ENCODE measurements around the gene TRPM3.

TRPM3 gene

DNA sequence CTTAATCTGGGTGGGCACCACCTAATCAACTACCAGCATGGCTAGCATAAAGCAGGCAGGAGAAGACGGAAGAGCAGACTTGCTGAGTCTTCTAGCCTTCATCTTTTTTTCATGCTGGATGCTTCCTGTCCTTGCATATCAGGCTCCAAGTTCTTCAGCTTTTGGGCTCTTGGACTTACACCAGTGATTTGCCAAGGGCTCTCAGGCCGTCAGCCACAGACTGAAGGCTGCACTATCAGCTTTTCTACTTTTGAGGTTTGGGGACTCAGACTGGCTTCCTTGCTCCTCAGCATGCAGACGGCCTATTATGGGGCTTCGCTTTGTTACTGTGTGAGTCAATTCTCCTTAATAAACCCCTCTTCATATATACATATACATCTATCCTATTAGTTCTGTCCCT is 180.2 kb downstream of the TRPM3 start:
- DNase-seq, result no peak

DNA sequence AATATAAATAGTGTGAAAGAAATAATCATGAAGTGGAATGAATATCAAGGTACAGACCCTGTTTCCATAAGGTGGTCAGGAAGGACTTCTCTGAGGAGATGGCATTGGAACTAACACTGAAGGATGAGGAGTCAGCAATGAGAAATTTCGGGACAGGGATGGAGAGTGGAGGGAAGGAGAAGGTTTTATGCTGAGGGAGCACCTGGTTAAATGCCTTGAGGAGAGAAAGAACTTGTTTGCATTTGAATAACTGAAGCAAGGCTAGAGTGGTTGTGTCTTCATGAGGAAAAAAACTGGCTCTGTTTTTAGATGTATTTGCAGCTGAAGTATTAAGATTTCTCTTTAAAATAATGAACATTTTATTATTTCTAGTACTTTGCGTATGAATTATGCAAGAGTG is 180.8 kb downstream of the TRPM3 start:
- no peak for DNase-seq

DNA sequence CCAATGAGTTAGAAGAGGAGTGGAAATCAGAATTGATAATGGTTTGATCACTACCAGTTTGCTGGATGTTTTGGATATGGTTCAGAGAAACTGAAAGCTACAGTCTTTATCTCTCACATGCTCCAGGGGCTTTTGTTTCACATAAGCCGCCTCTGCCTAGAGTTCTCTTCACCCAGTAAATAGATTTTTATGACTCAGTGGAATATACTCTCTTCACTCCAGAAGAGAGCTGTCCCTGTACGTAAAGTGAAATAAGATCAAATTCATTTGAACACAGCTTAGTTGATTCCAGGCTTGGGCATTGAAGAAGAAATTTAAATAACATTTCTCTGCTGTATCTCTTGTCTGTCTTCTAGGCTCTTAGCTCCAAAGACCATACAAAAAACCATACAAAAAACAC is 184.9 kb downstream of the TRPM3 start:
- DNase-seq, result no peak

DNA sequence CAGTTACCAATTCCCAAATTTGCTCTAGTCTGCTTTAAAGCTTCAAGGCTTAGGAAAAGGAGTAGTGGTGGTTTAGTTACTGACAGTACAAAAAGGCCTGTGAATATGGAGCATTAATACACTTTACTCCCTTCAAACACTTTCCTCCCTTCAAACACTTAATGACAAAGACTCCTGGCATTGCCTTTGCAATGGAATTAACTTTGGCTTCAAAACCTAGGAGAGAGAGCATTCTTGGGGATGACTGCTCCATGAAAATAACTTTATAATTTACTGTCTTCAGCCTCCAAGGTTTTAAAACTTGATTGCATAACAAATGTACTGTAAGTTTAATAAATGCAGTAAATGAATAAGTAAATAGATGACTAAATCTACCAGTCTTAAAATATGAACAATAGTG is 185.6 kb downstream of the TRPM3 start:
- no peak for DNase-seq

DNA sequence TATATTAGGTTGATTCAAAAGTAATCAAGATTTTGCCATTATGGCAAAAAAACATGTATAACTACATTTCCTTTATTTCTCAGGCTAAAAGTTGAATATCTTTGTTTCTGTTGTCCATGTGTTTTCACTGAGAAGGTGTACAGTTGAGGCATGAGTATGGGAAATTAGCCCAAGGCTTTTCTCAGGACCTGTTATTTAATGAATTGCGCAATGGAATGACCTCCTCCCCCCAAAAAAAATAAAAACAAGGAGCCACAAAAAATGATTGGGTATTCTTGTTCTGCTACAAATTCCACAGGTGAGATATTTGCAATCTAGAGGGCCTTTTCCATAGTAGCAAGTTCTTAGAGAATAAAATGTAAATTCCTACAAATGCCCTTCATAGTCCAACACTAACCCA is 186.8 kb downstream of the TRPM3 start:
- no peak for DNase-seq

DNA sequence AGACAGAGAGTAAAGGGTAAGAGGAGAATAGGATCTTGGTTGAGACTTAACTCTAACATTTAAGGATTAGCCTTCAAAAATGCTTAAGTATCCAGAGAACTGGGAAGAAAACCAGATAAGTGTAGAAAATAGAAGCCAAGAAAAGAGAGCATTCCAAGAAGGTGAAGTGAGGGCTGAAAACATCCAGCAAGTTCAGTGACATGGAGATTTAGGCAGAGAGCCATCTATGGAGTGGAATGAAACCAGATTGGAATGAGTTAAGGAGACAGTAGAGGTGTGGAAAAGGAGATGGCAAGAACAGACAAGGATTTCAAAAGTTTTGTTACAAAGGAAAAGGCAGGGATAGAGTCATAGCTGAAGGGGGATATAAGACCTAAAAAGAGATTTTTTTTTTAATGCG is 188.1 kb downstream of the TRPM3 start:
- DNase-seq, result no peak

DNA sequence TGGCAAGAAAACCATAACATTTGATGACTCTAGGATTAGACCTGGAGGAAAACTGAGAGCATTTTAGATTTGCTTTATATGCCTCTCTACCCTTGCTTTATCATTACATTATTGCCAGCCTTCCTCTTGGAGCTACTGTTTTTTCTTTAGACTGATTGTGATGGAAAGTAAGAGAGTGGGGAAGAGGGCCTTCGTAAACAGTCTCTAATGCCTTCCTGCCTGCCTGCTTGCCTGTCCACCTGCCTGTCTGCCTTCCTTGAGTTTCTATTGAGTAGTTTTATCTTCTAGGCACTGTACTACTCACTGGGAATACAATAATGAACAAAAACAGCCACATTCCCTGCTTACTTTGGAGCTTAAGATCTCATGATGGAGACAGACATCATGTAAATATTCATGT is 189.3 kb downstream of the TRPM3 start:
- no peak for DNase-seq

DNA sequence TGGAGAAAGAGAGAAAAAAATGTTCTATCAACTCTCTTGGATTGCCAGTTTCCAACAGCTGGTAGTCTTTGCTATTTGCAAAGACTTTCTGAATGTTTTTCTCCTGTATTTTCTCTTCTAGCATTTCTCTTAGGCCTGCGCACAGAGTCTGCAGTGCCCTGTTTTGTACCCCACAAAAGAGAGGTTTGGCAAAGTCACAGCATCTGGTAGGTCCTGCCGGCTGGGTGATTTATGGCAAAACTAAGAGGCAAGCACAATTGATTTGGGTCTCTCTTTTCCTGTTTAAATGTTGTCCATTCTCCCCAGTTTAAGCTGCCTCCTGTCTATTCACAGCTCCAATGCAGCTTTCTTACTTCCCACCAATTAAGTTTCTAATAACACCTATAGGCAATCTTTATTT is 193.9 kb downstream of the TRPM3 start:
- no peak for DNase-seq

DNA sequence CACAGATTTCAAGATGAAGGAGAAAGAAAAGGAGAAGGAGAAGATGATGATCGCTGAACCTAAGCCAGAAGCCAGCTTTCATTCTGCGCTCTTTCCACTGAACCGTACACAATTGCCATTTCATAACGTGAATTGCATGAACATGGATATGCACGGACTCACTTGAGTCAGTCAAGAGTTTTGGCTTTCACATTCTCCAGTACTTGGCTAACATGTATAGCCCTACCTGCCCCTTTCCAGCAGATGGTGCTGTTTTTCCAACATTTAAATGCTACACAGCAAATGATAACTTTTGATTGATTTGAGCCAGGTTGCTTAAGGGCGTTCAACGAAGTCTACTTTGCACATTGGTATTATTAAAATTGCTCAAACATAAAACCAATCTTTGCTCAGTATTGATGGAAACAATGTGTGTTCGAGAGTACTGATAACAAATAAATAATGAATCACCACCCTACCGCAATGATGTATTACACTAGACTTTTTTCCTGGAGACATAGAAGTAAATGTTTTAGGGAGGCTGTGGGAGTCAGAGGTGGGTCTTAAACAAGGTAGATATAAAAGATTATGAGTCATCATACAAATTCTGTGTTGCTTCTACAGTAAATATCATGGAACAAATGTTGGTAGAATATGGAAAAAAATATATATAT is 196.4 kb downstream of the TRPM3 start:
- no peak for DNase-seq

DNA sequence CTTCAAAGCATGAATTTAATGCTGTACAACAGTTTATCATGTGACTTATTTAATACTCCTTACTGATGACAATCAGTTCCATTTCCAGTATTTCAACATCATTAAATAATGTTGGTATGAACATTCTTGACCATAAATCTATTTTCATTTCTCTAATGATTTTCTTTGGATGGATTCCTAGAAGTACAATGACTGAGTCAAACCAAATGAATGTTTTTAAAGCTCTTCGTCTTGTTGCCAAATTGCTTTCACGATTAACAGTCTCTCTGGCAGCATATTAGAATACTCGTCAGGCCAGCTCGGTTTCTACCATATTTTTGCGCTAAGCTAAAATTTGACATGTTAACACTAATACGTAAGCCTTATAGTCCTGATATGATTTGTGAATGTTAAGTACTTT is 197.0 kb downstream of the TRPM3 start:
- no peak for DNase-seq

DNA sequence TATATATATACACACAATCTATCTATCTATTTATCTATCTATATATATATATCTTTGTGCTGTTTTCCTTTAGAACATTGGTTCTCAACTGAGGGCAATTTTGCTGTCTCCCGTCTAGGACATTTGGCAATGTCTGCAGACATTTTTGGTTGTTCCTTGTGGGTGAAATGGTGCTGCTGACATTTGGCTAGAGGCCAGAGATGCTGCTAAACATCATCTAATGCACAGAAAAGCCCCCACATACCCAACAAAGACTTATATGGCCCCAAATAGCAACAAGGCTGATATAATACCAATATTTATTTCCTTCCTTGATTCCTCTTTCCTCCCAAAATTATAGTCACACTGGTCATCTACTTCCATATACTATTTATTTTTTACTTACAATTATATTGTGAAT is 197.5 kb downstream of the TRPM3 start:
- no peak for DNase-seq

DNA sequence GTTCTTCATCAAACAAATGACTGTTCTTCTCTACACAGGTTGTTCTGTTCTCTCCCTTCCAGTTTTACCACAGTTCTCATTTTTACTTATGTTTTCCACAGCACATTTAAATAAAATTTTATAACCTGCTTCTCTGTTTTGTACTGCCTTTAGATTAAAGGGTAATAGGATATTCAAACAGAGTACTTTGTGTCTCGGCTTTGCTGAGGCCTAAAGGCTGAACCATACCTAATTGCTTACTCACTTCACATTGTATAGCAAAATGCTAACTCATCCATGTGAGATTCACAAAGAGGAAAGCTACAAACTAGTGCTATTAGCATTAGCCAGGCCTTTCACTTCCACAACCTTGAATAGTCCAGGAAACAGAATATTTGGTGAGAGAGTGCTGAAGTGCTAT is 200.3 kb downstream of the TRPM3 start:
- no peak for DNase-seq

DNA sequence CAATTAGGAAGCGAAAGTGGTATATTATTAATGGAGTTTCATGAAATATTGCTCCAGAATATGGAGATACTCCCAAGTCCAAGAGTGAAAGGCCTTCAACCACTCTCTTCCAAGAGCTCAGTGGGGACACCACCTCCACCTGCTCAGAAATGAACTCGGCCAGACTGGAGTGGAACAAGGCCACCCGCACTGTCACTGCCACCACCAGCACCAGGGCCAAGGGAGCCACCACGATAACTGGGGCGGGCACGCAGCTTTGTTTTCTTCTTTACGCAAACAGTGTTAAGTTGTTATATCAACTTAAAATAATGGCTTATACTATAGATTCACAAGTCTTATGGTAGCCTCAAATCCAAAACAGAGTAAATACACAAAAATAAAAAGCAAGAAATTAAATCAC is 204.1 kb downstream of the TRPM3 start:
- no peak for DNase-seq

DNA sequence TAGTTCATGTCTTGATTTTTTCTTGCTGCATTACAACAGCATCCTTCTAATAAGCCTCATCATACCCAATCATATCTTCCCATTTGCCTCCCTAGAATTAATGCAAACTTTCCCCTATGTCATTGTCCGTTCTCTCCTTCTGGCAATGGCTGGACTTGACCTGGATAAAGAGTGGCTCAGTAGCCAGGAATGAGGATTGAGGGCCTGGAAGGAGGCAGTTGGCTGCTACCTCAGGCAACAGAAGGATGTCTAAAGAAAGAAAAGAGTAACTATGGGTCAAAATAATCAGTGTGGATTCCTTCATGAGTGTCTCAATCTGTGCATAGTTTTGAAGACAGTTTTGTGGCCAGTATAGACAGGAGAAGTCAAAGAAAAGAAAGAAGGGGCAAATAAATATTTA is 209.6 kb downstream of the TRPM3 start:
- DNase-seq, result no peak

DNA sequence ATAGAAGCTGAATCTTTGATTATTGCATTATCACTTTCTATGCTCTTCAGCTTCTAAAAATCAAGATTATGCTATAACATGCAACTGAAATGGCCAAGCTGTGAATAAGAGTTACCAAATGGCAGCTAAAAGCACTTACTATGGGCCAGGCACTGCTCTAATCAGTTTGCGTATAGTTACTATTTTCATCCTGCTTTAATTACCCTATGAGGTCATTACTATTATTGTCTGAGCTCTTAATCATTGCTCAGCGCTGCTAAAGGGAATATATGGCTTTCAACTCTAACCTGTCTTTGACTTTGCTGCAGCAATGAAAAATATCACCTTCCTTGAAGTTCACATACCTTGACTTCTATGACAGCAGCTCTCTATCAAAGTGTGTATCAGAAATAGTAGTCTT is 210.8 kb downstream of the TRPM3 start:
- DNase-seq, result no peak

DNA sequence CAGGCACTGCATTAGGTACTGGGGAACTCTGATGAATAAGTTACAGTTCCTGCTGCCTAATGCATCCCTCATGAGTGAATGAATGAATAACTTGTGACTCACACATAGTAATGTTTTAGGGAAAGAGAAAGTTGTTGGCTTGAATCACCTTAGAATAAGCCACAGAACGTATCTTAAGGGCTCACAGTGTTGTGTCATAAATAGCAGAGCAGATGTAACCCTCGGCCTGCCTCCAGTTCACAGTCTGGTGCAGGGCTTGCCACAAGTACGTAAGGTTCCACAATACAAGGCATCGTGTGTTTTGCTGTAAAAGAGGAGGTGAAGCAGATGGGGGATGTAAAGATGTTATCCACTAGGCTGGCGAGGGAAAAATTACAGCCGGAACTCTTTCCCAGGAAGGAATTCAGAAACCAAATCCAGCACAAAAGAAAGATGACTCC is 218.7 kb downstream of the TRPM3 start:
- DNase-seq, result no peak

DNA sequence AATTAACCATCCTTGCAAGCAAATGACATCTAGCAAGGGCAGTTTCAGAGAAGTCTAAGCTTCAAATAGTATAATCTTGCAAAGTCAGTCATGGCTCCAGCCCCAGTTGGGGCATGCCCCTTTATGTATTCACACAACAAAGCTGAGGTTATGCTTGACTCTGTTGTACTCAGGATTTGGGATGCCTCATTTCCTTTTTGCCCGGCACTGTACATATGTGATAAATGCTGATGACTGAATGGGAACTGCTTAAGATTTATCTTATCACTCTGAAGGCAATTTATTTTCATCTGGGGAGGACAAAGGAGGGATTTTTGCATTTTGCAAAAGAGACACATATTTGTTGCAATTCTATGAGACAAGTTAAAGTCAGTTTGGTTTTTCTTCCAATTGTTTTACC is 219.2 kb downstream of the TRPM3 start:
- no peak for DNase-seq

DNA sequence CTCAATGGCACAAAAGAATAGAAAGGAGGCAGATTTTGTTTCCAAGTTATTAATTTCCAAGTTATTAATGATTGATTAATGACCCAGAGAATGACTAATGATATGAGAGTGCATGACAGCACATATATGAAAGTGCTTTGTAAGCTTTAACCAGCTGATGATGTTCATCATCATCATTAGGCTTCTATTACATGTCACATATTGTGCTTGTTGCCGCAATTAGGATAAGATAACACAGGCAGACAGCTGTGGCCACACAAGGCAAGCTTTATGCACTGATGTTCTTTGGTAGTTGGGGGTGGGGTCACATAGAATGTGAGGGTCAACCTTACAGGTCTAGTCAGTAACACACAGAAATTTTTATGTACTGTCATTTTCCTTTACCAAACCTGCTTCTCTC is 219.7 kb downstream of the TRPM3 start:
- DNase-seq, result no peak

DNA sequence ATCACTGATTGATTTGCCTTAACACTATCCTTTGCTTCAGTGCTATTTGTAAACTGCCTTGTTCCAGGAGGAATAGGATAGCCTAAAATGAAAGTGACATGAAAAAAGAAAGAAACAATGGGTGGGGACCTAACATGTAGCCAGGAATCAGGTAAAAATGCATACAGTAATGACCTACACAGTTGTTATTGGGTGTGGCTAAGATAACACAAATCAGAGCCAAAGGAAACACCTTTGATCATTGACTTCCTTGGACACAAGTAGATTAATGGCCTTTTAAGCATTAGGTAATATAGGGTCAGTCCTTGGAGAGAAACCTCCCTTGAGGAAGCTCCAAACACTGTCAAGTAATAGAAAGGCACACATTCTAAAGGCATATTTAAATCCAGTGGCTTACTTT is 220.4 kb downstream of the TRPM3 start:
- no peak for DNase-seq

DNA sequence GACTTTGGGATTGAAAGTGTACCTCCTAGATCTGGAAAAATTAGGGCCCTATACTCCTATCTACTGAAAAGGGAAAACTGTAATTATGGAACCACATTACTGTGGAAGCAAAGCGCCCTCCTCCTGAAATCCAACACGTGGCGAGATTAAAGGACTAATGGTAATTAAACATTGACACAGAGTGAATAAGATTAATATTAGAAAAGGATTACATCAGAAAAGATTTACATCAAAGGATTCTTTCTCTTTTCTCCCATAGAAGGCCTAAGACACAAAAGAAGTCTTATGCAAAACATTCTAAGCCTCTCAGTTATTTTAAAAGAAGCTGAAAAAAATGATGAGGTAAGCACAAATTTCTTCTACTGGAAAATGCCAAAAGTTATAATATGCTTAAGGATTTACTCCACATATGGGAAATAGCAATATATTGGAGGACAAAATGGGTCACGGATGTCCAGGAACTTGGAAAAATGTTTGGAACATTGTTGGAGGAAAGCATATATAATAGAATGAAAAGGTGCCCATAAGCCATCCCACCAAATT is 227.8 kb downstream of the TRPM3 start:
- no peak for DNase-seq

DNA sequence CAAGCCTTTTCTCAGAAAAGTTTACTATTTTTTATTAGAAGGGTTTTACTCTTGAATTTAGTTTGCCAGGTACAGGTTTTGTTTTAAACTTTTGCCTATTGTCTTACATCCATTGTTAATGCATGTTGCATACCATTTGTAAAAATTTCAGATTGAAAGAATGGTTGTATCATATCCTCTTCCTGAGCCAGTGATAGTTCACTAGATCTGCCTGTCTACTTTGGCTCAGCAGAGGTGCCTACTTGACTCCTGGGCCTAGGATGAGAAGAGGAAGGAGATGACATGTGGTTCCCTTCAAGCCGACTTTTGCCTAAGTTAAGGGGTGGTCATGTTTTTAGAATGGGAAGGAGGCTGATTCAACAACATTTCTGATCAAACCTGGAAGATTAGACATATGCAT is 232.9 kb downstream of the TRPM3 start:
- no peak for DNase-seq

DNA sequence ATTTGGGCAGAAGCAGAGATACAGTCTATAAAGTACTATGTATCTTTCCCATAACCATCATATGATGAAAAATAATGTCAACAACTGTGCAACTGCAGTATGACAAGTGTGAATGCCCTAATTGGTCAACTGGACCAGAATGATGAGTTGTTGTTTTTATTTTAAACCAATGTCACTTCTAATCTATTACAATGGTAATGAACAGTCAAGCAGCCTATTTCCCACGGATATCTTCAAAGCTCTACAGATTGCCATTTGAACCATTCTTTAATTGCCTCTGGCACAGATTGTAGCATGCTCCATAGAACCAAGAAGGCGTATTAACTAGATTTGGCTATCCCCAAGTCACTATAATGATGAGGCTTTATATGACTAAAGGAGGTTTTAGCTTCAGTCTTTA is 233.6 kb downstream of the TRPM3 start:
- no peak for DNase-seq

DNA sequence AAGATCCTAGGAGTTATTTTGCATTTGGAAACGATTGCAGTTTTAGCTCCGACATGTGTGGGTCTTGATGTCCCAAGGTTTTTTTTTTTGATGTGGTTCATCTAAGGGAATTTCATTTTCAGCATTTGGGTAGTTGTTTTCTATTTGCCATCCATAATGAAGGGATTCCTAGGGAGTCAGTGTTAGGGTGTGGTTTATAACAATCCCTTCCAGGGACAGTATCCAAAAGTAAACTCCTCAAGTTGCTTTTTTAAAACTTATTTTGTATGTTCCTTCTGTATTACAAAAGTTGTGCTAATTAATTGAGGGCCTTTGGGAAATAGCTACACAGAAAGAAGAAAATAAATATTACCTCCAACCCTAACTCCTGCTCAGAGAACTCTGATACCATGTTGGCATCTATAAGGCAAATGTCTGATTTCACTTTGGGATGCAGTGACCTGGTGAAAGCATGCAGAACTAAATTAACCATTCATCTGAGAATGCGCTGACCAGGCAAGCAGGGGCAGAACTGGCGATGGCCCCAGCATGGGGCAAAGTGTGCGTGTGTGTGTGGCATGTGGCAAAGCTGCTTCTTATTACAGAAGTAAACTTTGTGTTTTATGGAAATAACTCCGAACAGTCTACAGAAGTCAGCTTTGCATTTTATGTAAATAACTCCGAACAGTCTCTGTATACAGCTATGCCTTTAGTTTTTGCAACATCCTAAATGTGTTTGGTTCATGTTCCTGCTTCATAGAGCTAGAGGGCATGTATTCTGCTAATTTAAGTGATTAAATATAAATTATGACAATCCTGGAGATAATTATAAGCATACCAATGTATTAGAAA is 237.2 kb downstream of the TRPM3 start:
- no peak for DNase-seq

DNA sequence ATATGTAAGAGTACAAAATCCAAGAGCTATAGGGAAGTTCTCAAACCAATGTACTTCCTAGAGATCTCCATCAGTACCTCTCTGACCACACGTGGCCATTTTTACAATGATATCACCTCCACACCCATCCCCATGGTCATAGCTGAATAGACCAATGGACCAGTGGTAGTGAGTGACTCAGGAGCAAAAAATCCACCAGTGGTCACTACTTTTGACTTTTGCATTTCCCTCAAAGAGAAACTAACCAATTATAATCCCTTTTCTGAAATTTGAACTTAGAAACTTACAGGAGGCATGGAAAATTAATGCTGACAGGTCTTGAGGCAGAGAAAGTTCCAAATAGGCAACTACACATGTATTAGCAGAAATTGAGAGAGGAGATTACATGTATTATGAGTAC is 238.4 kb downstream of the TRPM3 start:
- no peak for DNase-seq

DNA sequence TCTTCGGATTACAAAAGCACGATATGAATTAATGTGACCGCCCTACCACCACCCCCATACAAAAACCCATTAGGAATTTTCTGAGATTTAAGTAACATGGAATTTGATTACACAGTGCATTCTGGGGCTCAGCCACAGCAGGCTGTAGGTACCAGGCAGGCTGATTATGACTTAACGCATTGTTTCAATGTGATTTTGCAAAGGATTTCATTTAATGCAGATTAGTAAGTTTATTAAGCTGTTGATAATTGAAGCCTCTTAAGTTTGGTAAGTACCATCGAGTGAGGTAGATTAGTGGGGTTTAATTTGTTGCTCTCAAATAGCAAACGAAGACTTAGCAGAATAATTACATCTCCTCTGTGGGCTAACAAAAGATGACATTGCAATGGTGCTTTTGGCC is 240.1 kb downstream of the TRPM3 start:
- DNase-seq, result no peak
